ENCODE data around the gene FGF23. TPM values are rescaled to one million over a fixed set of nuclear protein-coding genes. Genes with fewer than 3 reads are reported as not detected.

Gene FGF23
- total RNA-seq, 1 donor from 2014 or later = not detected

GRCh38 chr12:4320497-4320852 lies 59.0 kb downstream of the FGF23 start:
- DNase-seq (ENCODE audit: extremely low read depth, low read depth, low spot score) = no peak

Other genes with a start within 250 kb of the FGF23 start
- 181 and 185 TPM in 2 replicates for gene CCND2, start 106.0 kb downstream of the FGF23 start, total RNA-seq
- 20.3 and 25.1 TPM in 2 replicates for gene TIGAR, start 58.5 kb downstream of the FGF23 start, total RNA-seq
- gene FGF6, start 66.1 kb upstream of the FGF23 start, total RNA-seq = not detected in 2 replicates
- gene RAD51AP1, start 159.2 kb upstream of the FGF23 start, total RNA-seq = 4.1 and 8.5 TPM in 2 replicates
- gene DYRK4, start 182.5 kb upstream of the FGF23 start, total RNA-seq = 44.1 and 65.0 TPM in 2 replicates